K562 (cell line): ENCODE measurements around the gene HRG. TPM values are rescaled to one million over a fixed set of nuclear protein-coding genes. Genes with fewer than 3 reads are reported as not detected.

Experiments
- ATAC-seq: fragments of 200-7000 bp; cut with Tn5 transposase; 3 replicates; pipeline ENCODE4 v1.9.1; 2020; ENCODE audit warnings: moderate library complexity
- BruUV-seq: library from RNA; stranded (reverse); fragments of 400-500 nt; replicated peaks from 2 replicates; lab custom pipeline; 2021; lab: Mats Ljungman, UMichigan
- CTCF ChIA-PET: fragments of 300-600 bp; formaldehyde crosslinking; extraction: SDS; loops from one replicate; lab custom pipeline; 2021; ENCODE audit warnings: low intra/inter-chr PET ratio; lab: Yijun Ruan, JAX
- POLR2A ChIA-PET: fragments of 300-600, 350-650 bp; sonication (Branson Sonifier 250); formaldehyde crosslinking; extraction: SDS; loops from one replicate; lab custom pipeline; 2021; ENCODE audit warnings: antibody characterized with exemption, inconsistent platforms; lab: Yijun Ruan, JAX
- DNase-seq, 4 experiments: peaks; one replicate each; pipeline versions ENCODE4 v3.0.0 to v3.0.0-alpha.2; 2011 to 2018; ENCODE audit warnings: low spot score in 3 of 4, mixed read lengths in 3 of 4; ENCODE audit errors: extremely low read depth in 1 of 4
- FAIRE-seq: peaks from 2 replicates; lab custom pipeline; 2011; peaks lifted over from hg19 to GRCh38; lab: Jason Lieb, UNC
- H2AFZ ChIP-seq: 2 replicates; pipeline ENCODE4 v1.6.0; 2011; ENCODE audit warnings: low read depth, low read length, control low read depth, inconsistent platforms
- H3K27ac ChIP-seq: fragments of 200-600 bp; 3 replicates; pipeline ENCODE4 v1.8.0; 2011; ENCODE audit warnings: low read depth, mild to moderate bottlenecking, control low read depth, inconsistent platforms, low read length, moderate library complexity, mixed read lengths; ENCODE audit errors: extremely low read depth
- H3K27me3 ChIP-seq, 2 experiments: fragments of 300-600 bp in 1 of 2; 2 replicates in 1 of 2; 3 replicates in 1 of 2; pipeline versions ENCODE4 v1.6.0 to v1.8.0; 2011; ENCODE audit warnings: inconsistent platforms in 2 of 2, low read length in 2 of 2, mild to moderate bottlenecking in 1 of 2, mixed read lengths in 1 of 2, moderate library complexity in 1 of 2; ENCODE audit not compliant: control insufficient read depth in 2 of 2, insufficient read depth in 2 of 2
- H3K36me3 ChIP-seq: fragments of 300-600 bp; 3 replicates; pipeline ENCODE4 v1.8.0; 2011; ENCODE audit warnings: mild to moderate bottlenecking, low read length, inconsistent platforms; ENCODE audit not compliant: control insufficient read depth, insufficient read depth
- H3K4me1 ChIP-seq, 2 experiments: fragments of 200-600 bp in 1 of 2; replicated peaks in 1 of 2; 2 replicates in 1 of 2; 3 replicates in 1 of 2; pipeline versions ENCODE4 v1.5.1 to v1.8.0; 2011; ENCODE audit warnings: inconsistent platforms in 2 of 2, low read length in 2 of 2, mild to moderate bottlenecking in 1 of 2, mixed read lengths in 1 of 2, moderate library complexity in 1 of 2; ENCODE audit not compliant: control insufficient read depth in 2 of 2, insufficient read depth in 2 of 2
- H3K4me2 ChIP-seq: 2 replicates; pipeline ENCODE4 v1.6.1; 2011; ENCODE audit warnings: low read length, control low read depth, inconsistent platforms, mixed read lengths; ENCODE audit not compliant: insufficient read depth
- H3K4me3 ChIP-seq: fragments of 200-600 bp; sonication (generic), shearing (Covaris generic); 2 replicates; pipeline ENCODE4 v1.5.1; 2016; ENCODE audit warnings: control low read depth, inconsistent platforms
- H3K79me2 ChIP-seq: fragments of 200-600 bp; 3 replicates; pipeline ENCODE4 v1.8.0; 2011; ENCODE audit warnings: low read length, inconsistent platforms; ENCODE audit not compliant: control insufficient read depth, insufficient read depth
- H3K9ac ChIP-seq, 2 experiments: 2 replicates each; pipeline versions ENCODE4 v1.6.0 to v1.6.1; 2011; ENCODE audit warnings: low read depth in 2 of 2, low read length in 2 of 2, control low read depth in 1 of 2, inconsistent platforms in 1 of 2, mild to moderate bottlenecking in 1 of 2, mixed read lengths in 1 of 2; ENCODE audit not compliant: insufficient read depth in 1 of 2
- H3K9me1 ChIP-seq: one replicate; pipeline ENCODE4 v1.6.0; 2011; ENCODE audit warnings: inconsistent platforms, mild to moderate bottlenecking, low read length, moderate library complexity; ENCODE audit not compliant: control insufficient read depth, insufficient read depth
- H3K9me3 ChIP-seq: replicated peaks from 2 replicates; pipeline ENCODE4 v1.5.1; 2011; ENCODE audit warnings: low read depth, low read length, inconsistent platforms; ENCODE audit not compliant: control insufficient read depth, insufficient read depth
- H4K20me1 ChIP-seq: replicated peaks from 2 replicates; pipeline ENCODE4 v1.6.1; 2011; ENCODE audit warnings: low read length, inconsistent platforms, mixed read lengths; ENCODE audit not compliant: control insufficient read depth, insufficient read depth
- BMI1 ChIP-seq: fragments of 150-350 bp; IDR thresholded peaks from 2 replicates; pipeline ENCODE4 v1.6.1; 2014; ENCODE audit warnings: low read length
- BRF2 ChIP-seq: IDR thresholded peaks from 3 replicates; pipeline ENCODE4 v1.6.1; 2011; ENCODE audit warnings: borderline replicate concordance, mild to moderate bottlenecking; ENCODE audit not compliant: insufficient read length, insufficient read depth
- COPS2 ChIP-seq: fragments of 450-650 bp; conservative IDR thresholded peaks from 2 replicates; pipeline ENCODE4 v1.6.1; 2016; ENCODE audit warnings: mild to moderate bottlenecking, moderate library complexity
- ELF2 ChIP-seq: fragments of 250-450 bp; sonication (Bioruptor Pico); IDR thresholded peaks from 2 replicates; pipeline ENCODE4 v1.5.0; 2021; ENCODE audit warnings: mild to moderate bottlenecking
- EZH2 ChIP-seq: IDR thresholded peaks from 2 replicates; pipeline ENCODE4 v1.6.1; 2012; ENCODE audit warnings: low read depth, mild to moderate bottlenecking, inconsistent platforms, low read length, borderline replicate concordance
- GABPA ChIP-seq: fragments of 200-800 bp; sonication (Bioruptor generic); conservative IDR thresholded peaks from 2 replicates; pipeline ENCODE4 v1.6.1; 2016; ENCODE audit warnings: low read depth, missing genetic modification characterization, missing compliant biosample characterization
- ILF3 ChIP-seq: fragments of 450-650 bp; IDR thresholded peaks from 2 replicates; pipeline ENCODE4 v1.6.1; 2018; ENCODE audit warnings: antibody characterized with exemption, mild to moderate bottlenecking, moderate library complexity, borderline replicate concordance
- NFYB ChIP-seq: IDR thresholded peaks from 2 replicates; pipeline ENCODE4 v1.6.1; 2011; ENCODE audit warnings: mild to moderate bottlenecking, moderate library complexity; ENCODE audit not compliant: insufficient read length; ENCODE audit errors: extremely low read depth
- POU5F1 ChIP-seq: fragments of 150-350 bp; IDR thresholded peaks from 2 replicates; pipeline ENCODE4 v1.6.1; 2014; ENCODE audit warnings: borderline replicate concordance, low read length, low read depth, mild to moderate bottlenecking; ENCODE audit not compliant: partially characterized antibody
- PURB ChIP-seq: sonication (generic); formaldehyde crosslinking; IDR thresholded peaks from 2 replicates; pipeline ENCODE4 v1.9.0; 2021; ENCODE audit warnings: low read depth, mild to moderate bottlenecking, missing genetic modification reagents
- RAD21 ChIP-seq, 2 experiments: fragments of 250-450 bp in 1 of 2; fragments of 450-650 bp in 1 of 2; sonication (Bioruptor Pico) in 1 of 2; formaldehyde crosslinking in 1 of 2; IDR thresholded peaks in 1 of 2; conservative IDR thresholded peaks in 1 of 2; 2 replicates each; pipeline versions ENCODE4 v1.4.0 to v1.8.0; 2020 to 2022; ENCODE audit warnings: mild to moderate bottlenecking in 2 of 2, moderate library complexity in 1 of 2
- RAD51 ChIP-seq: fragments of 450-650 bp; IDR thresholded peaks from 2 replicates; pipeline ENCODE4 v1.7.1; 2016; ENCODE audit warnings: low read depth, mild to moderate bottlenecking, borderline replicate concordance
- THAP12 ChIP-seq: fragments of 250-450 bp; sonication (Bioruptor Pico); IDR thresholded peaks from 2 replicates; pipeline ENCODE4 v1.9.0; 2021; ENCODE audit warnings: mild to moderate bottlenecking, inconsistent platforms
- ZBED1 ChIP-seq: IDR thresholded peaks from 2 replicates; pipeline ENCODE4 v1.6.1; 2014
- ZC3H8 ChIP-seq: fragments of 450-650 bp; IDR thresholded peaks from 2 replicates; pipeline ENCODE4 v1.6.1; 2017
- ZNF551 ChIP-seq: fragments of 250-450 bp; sonication (Bioruptor Pico); IDR thresholded peaks from 2 replicates; pipeline ENCODE4 v1.5.0; 2021; ENCODE audit warnings: mild to moderate bottlenecking, moderate library complexity
- WGBS: fragments of 100-300 bp; shearing (Covaris generic); methylation state at CpG from one replicate; pipeline ENCODE4 v1.1.6; 2016; ENCODE audit warnings: low coverage, mixed read lengths; ENCODE audit not compliant: insufficient coverage; ENCODE audit errors: missing lambda C conversion rate; 5-methylcytosine and 5-hydroxymethylcytosine counted together
- in situ Hi-C: fragments of 300-500 bp; cut with MboI; formaldehyde crosslinking; loops from 4 replicates; pipeline ENCODE4 v1.15.0; 2018; ENCODE audit warnings: inconsistent platforms, mixed read lengths
- intact Hi-C: fragments of 100-400 bp; cut with micrococcal nuclease; formaldehyde crosslinking; loops from 2 replicates; pipeline ENCODE4 v1.14.2; 2022
- polyA plus RNA-seq, 8 experiments: library from polyadenylated mRNA; depleted of rRNA in 4 of 8; stranded (reverse) in 5 of 8; unstranded in 3 of 8; fragments of >200 nt; fragmentation: Nextera tagmentation in 2 of 8; fragmentation: Illumina TruSeq in 1 of 8; extraction: Ambion mirVana in 2 of 8; extraction: Trizol in 1 of 8; gene quantifications; 2 replicates each; pipeline versions ENCODE4 v1.2.1 to v1.2.3, GENCODE V29; 2011 to 2014; ENCODE audit warnings: inconsistent platforms in 1 of 8, missing spikeins in 1 of 8
- total RNA-seq, 7 experiments: library from RNA; depleted of rRNA in 6 of 7; stranded (reverse); fragments of >200 nt in 6 of 7; fragmentation: Illumina TruSeq in 2 of 7; extraction: Trizol in 2 of 7; gene quantifications; 2 replicates each; pipeline versions ENCODE4 v1.2.1 to v1.2.3, GENCODE V29; 2011 to 2021; ENCODE audit warnings: low replicate concordance in 1 of 7

Gene HRG
- total and polyA plus RNA-seq, 9 of the 15 experiments (the other 6 are each of a cell fraction or from before 2014, with no cell fraction given) = not detected

GRCh38 chr3:186618318-186618938 lies 47.4 kb upstream of the HRG start (continued):
- no peak for TF ChIP-seq BRF2
- TF ChIP-seq THAP12 = no peak
- no peak for TF ChIP-seq ELF2 (CRISPR knock-in tag)
- TF ChIP-seq RAD21 (CRISPR knock-in tag; conservative IDR thresholded peaks at IDR 0.05 in 1 of 2, IDR thresholded peaks at IDR 0.05 in 1 of 2) = no peak
- TF ChIP-seq, all 486 proteins: peak for 0

GRCh38 chr3:186619787-186620212 lies 46.0 kb upstream of the HRG start:
- 52% methylated on average over 5 of the region's 5 CpGs for WGBS
- BruUV-seq = no TSS peak
- CTCF ChIA-PET = no interaction called here
- no peak for TF ChIP-seq ZNF551
- TF ChIP-seq NFYB = no peak
- TF ChIP-seq PURB (CRISPR knock-in tag) = no peak
- no peak for TF ChIP-seq EZH2
- no peak for TF ChIP-seq BMI1
- TF ChIP-seq GABPA (tag) = no peak
- no peak for TF ChIP-seq ILF3
- no peak for TF ChIP-seq ZC3H8
- TF ChIP-seq COPS2 = no peak
- TF ChIP-seq RAD51 = no peak
- TF ChIP-seq ZBED1 = no peak
- no peak for TF ChIP-seq POU5F1

More at GRCh38 chr3:186619787-186620212, 46.0 kb upstream of the HRG start:
- no peaks in the 10 kb centered on the region for H4K20me1 ChIP-seq
- no peak for DNase-seq
- no peaks in the 10 kb centered on the region for H3K9me1 ChIP-seq
- POLR2A ChIA-PET = no interaction called here
- intact Hi-C loops = loop anchor here (5.0 to 10.0 kb wide), 4 partner anchors 37 to 545 kb away; partner anchors contain the start of gene CRYGS
- H3K9ac ChIP-seq = no peak overlapping the region
- H3K9me3 ChIP-seq = 0 out of 2 replicates have a peak, but pooled peaks cover 1% of the 10 kb centered on the region
- no peak overlapping the region for H3K4me3 ChIP-seq
- ATAC-seq = no peak
- H3K4me2 ChIP-seq = no peak overlapping the region
- peaks cover 12 to 53% of the 10 kb centered on the region in 2 experiments; a peak in 4 of 5 replicates for H3K27me3 ChIP-seq
- no peak overlapping the region for H3K27ac ChIP-seq
- peaks cover 3 to 10% of the 10 kb centered on the region in 2 experiments; a peak in 3 of 5 replicates for H3K4me1 ChIP-seq
- in situ Hi-C loops = loop anchor here (5.0 to 10.0 kb wide), 2 partner anchors 135 to 198 kb away; no protein-coding TSS in a partner anchor
- no peak overlapping the region for H2AFZ ChIP-seq
- FAIRE-seq = no peak
- no peaks in the 10 kb centered on the region for H3K79me2 ChIP-seq
- no peaks in the 10 kb centered on the region for H3K36me3 ChIP-seq
